ENCODE measurements around the gene DNAI7. TPM values are rescaled to one million over a fixed set of nuclear protein-coding genes. Genes with fewer than 3 reads are reported as not detected.
A peak's percentile ranks its signal among the peaks of the same experiment; 100 is the strongest.

Gene DNAI7
- total and polyA plus RNA-seq, 2 donors (not counting 1 experiment from before 2014, with no cell fraction given), result 0.62 TPM; not detected in 1

GRCh38 chr12:25241167-25242020 lies 46.4 kb upstream of the DNAI7 start:
- Mint-ChIP-seq H3K4me3 (no peak overlapping the region), H3K27ac (peak overlapping the region; percentile 26), H3K27me3 (no peaks in the 10 kb centered on the region), H3K9me3 (ENCODE audit: insufficient read depth) (no peaks in the 10 kb centered on the region), H3K4me1 (peaks cover 9% of the 10 kb centered on the region)
- intact Hi-C loops (cut with micrococcal nuclease), result loop anchor here (1.0 kb wide), 2 partner anchors 9 to 146 kb away; partner anchors contain the start of gene KRAS
- no peak overlapping the region for H3K4me2 ChIP-seq (replicated peaks; ENCODE audit: low read depth, low read length, poor library complexity, severe bottlenecking)
- H4K20me1 ChIP-seq (ENCODE audit: control insufficient read depth, insufficient read depth, low read length, poor library complexity, severe bottlenecking), result peaks cover 7% of the 10 kb centered on the region
- WGBS (ENCODE audit: insufficient coverage), result no CpG with 5 or more reads among the region's 6 CpGs
- ATAC-seq (ENCODE audit: low read depth) (peak; percentile 51), DNase-seq (peak; percentile 73)
- TF ChIP-seq EZH2 (IDR thresholded peaks at IDR 0.05; ENCODE audit: borderline replicate concordance, insufficient read depth, low read depth, low read length, poor library complexity, severe bottlenecking), result no peak
- TF ChIP-seq, protein P1, sequence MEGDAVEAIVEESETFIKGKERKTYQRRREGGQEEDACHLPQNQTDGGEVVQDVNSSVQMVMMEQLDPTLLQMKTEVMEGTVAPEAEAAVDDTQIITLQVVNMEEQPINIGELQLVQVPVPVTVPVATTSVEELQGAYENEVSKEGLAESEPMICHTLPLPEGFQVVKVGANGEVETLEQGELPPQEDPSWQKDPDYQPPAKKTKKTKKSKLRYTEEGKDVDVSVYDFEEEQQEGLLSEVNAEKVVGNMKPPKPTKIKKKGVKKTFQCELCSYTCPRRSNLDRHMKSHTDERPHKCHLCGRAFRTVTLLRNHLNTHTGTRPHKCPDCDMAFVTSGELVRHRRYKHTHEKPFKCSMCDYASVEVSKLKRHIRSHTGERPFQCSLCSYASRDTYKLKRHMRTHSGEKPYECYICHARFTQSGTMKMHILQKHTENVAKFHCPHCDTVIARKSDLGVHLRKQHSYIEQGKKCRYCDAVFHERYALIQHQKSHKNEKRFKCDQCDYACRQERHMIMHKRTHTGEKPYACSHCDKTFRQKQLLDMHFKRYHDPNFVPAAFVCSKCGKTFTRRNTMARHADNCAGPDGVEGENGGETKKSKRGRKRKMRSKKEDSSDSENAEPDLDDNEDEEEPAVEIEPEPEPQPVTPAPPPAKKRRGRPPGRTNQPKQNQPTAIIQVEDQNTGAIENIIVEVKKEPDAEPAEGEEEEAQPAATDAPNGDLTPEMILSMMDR (IDR thresholded peaks at IDR 0.05), result peak; percentile 89
- CTCF ChIA-PET, result interaction anchor here (0.7 to 3.7 kb wide), 42 partner anchors 9 to 878 kb away, joined by 3 to 19 read pairs (median 4); partner anchors contain the start of genes DNAI7, ETFRF1 and KRAS
- H3K79me2 ChIP-seq (ENCODE audit: control insufficient read depth, insufficient read depth, low read length), result peaks cover 61% of the 10 kb centered on the region
- H3K9ac ChIP-seq (ENCODE audit: low read length), result no peak overlapping the region
- H3K36me3 ChIP-seq (replicated peaks in 1 of 2; ENCODE audit: control extremely low read depth in 1 of 2, control insufficient read depth in 1 of 2, extremely low read depth in 1 of 2, insufficient read depth in 2 of 2, low read length in 1 of 2), result peaks cover 5 to 23% of the 10 kb centered on the region in 2 experiments
- H2AFZ ChIP-seq (ENCODE audit: insufficient read depth, low read depth, low read length, poor library complexity, severe bottlenecking), result no peak overlapping the region
- POLR2A ChIA-PET, result interaction anchor here (0.7 to 1.3 kb wide), 2 partner anchors 9 to 106 kb away, joined by 3 read pairs; partner anchors contain the start of gene KRAS
- H3K9me3 ChIP-seq (ENCODE audit: control extremely low read depth in 1 of 3, control insufficient read depth in 2 of 3, insufficient read depth in 1 of 3, low read length in 2 of 3), result no peaks in the 10 kb centered on the region
- H3K4me1 ChIP-seq (ENCODE audit: control insufficient read depth in 2 of 2, insufficient read depth in 2 of 2, low read length in 2 of 2), result no peaks in the 10 kb centered on the region
- H3K27ac ChIP-seq (ENCODE audit: low read length in 2 of 2), result peak overlapping the region in 1 of 2 donors; percentile 52
- H3K27me3 ChIP-seq (replicated peaks in 1 of 4; ENCODE audit: control extremely low read depth in 1 of 4, control insufficient read depth in 3 of 4, insufficient read depth in 4 of 4, low read length in 3 of 4), result no peaks in the 10 kb centered on the region
- no peak overlapping the region for H3K4me3 ChIP-seq (ENCODE audit: control extremely low read depth in 1 of 5, extremely low read depth in 1 of 5, insufficient read depth in 1 of 5, low read depth in 2 of 5, low read length in 4 of 5)

DNA sequence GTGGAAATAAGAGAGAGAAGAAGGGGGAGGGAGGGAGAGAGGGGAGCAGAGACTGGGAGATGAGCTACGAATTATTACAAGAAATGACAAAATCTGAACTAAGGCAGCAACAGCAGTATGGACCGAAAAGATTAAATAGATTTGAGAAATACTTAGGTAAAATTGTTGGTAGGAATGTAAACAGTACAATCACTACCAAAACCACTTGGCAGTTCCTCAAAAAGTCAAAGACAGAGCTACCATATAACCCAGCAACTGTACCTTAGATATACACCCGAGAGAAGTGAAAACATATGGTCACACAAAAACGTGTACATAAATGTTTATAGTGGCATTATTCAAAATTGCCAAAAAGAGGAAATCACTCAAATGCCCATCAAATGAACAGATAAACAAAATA lies 41.7 kb upstream of the DNAI7 start:
- H3K79me2 ChIP-seq (ENCODE audit: control insufficient read depth, insufficient read depth, low read length), result peaks cover 64% of the 10 kb centered on the region
- H3K27me3 Mint-ChIP-seq, result no peaks in the 10 kb centered on the region

More for the DNA sequence above, 41.7 kb upstream of the DNAI7 start:
- H3K9me3 Mint-ChIP-seq (ENCODE audit: insufficient read depth), result no peaks in the 10 kb centered on the region
- H3K27me3 ChIP-seq (replicated peaks in 1 of 4; ENCODE audit: control extremely low read depth in 1 of 4, control insufficient read depth in 3 of 4, insufficient read depth in 4 of 4, low read length in 3 of 4), result no peaks in the 10 kb centered on the region
- H3K9me3 ChIP-seq (ENCODE audit: control extremely low read depth in 1 of 3, control insufficient read depth in 2 of 3, insufficient read depth in 1 of 3, low read length in 2 of 3), result no peaks in the 10 kb centered on the region
- ChIA-PET CTCF (interaction anchor here (1.3 kb wide), 1 partner anchor 9 kb away, joined by 4 read pairs; no protein-coding TSS in a partner anchor), POLR2A (interaction anchor here (0.5 kb wide), 1 partner anchor 16 kb away, joined by 3 read pairs; no protein-coding TSS in a partner anchor)
- peaks cover 7% of the 10 kb centered on the region for H3K4me1 Mint-ChIP-seq
- no peaks in the 10 kb centered on the region for H3K4me1 ChIP-seq (ENCODE audit: control insufficient read depth in 2 of 2, insufficient read depth in 2 of 2, low read length in 2 of 2)
- no peak overlapping the region for H3K27ac Mint-ChIP-seq
- WGBS (ENCODE audit: insufficient coverage), result 100% methylated on average over 1 of the region's 4 CpGs
- ATAC-seq (ENCODE audit: low read depth) (no peak), DNase-seq (no peak)
- no peak overlapping the region for H3K4me3 ChIP-seq (ENCODE audit: control extremely low read depth in 1 of 5, extremely low read depth in 1 of 5, insufficient read depth in 1 of 5, low read depth in 2 of 5, low read length in 4 of 5)
- H3K9ac ChIP-seq (ENCODE audit: low read length), result no peak overlapping the region
- peaks cover 19% of the 10 kb centered on the region for H4K20me1 ChIP-seq (ENCODE audit: control insufficient read depth, insufficient read depth, low read length, poor library complexity, severe bottlenecking)
- H2AFZ ChIP-seq (ENCODE audit: insufficient read depth, low read depth, low read length, poor library complexity, severe bottlenecking), result no peak overlapping the region
- H3K36me3 ChIP-seq (replicated peaks in 1 of 2; ENCODE audit: control extremely low read depth in 1 of 2, control insufficient read depth in 1 of 2, extremely low read depth in 1 of 2, insufficient read depth in 2 of 2, low read length in 1 of 2), result peaks cover 6 to 23% of the 10 kb centered on the region in 2 experiments
- H3K4me2 ChIP-seq (replicated peaks; ENCODE audit: low read depth, low read length, poor library complexity, severe bottlenecking), result no peak overlapping the region
- TF ChIP-seq, protein P1 (IDR thresholded peaks at IDR 0.05), result no peak
- TF ChIP-seq EZH2 (IDR thresholded peaks at IDR 0.05; ENCODE audit: borderline replicate concordance, insufficient read depth, low read depth, low read length, poor library complexity, severe bottlenecking), result no peak
- intact Hi-C loops (cut with micrococcal nuclease), result no loop called here
- H3K4me3 Mint-ChIP-seq, result no peak overlapping the region
- H3K27ac ChIP-seq (ENCODE audit: low read length in 2 of 2), result no peak overlapping the region

Data from B cell (primary cell).